Lower lobe of right lung (tissue), 2 donors: Measurements from ENCODE around the gene CCT8. TPM values are rescaled to one million over a fixed set of nuclear protein-coding genes. Genes with fewer than 3 reads are reported as not detected.
A peak's percentile ranks its signal among the peaks of the same experiment; 100 is the strongest.
"Not testable (repeated sequence)": the region's sequence is repeated elsewhere in the genome, so short reads cannot be mapped to it uniquely, and the experiment has no call there.

ENCODE experiments used
- ATAC-seq, 2 donors: fragments of 200-7000 bp; cut with Tn5 transposase; one replicate each; pipeline ENCODE4 v1.9.1; 2020 to 2022; ENCODE audit warnings: mild to moderate bottlenecking in 2 of 2, moderate library complexity in 2 of 2
- DNase-seq: peaks from one replicate; pipeline ENCODE4 v3.0.0-alpha.2; 2020
- H3K27ac ChIP-seq: fragments of 200-600 bp; one replicate; pipeline ENCODE4 v1.8.0; 2022
- H3K27me3 ChIP-seq: fragments of 200-600 bp; one replicate; pipeline ENCODE4 v1.8.0; 2022; ENCODE audit warnings: low read depth
- H3K36me3 ChIP-seq: fragments of 200-600 bp; one replicate; pipeline ENCODE4 v1.8.0; 2022; ENCODE audit warnings: mild to moderate bottlenecking
- H3K4me1 ChIP-seq: fragments of 200-600 bp; one replicate; pipeline ENCODE4 v1.8.0; 2022
- H3K4me3 ChIP-seq: fragments of 200-600 bp; one replicate; pipeline ENCODE4 v1.8.0; 2022; ENCODE audit warnings: mild to moderate bottlenecking
- H3K9me3 ChIP-seq: fragments of 200-600 bp; one replicate; pipeline ENCODE4 v1.8.0; 2022
- CTCF ChIP-seq: fragments of 200-600 bp; IDR thresholded peaks from one replicate; pipeline ENCODE4 v1.8.0; 2022; ENCODE audit warnings: antibody characterized with exemption, mild to moderate bottlenecking
- intact Hi-C: fragments of 100-400 bp; cut with DNase I; formaldehyde crosslinking; loops from one replicate; pipeline ENCODE4 v1.11.0; 2022
- total RNA-seq: library from RNA; stranded (reverse); fragmentation: NEBNext Ultra II Directional; extraction: Animal tissue kit (Norgen Biotek cat#: 25700); gene quantifications from one replicate; pipeline ENCODE4 v1.2.1, GENCODE V29; 2021
- donor health status: DM: no; HTN: yes; CAD: no; lungs with severe emphysema.

Gene CCT8
- total RNA-seq, 1 donor from 2014 or later, result 111 TPM

- peaks cover 22% of the 10 kb centered on the region for H3K36me3 ChIP-seq
- peaks cover 26% of the 10 kb centered on the region for H3K4me1 ChIP-seq
- ATAC-seq (no peak), DNase-seq (no peak)
- intact Hi-C loops, result no loop called here
- H3K9me3 ChIP-seq, result no peaks in the 10 kb centered on the region
- H3K27ac ChIP-seq, result peak overlapping the region; percentile 99
- peak overlapping the region; percentile 83 for H3K4me3 ChIP-seq
- no peaks in the 10 kb centered on the region for H3K27me3 ChIP-seq
- TF ChIP-seq CTCF, result no peak
These were observed 48.1 kb downstream of the CCT8 start for GRCh38 chr21:29025328-29025713.

GRCh38 chr21:29024474-29025327 is 48.7 kb downstream of the CCT8 start, which contains the start of gene USP16:
USP16 (plus strand) TSS chr21:29024668; CDS start chr21:29027914, 3,246 bp downstream.
- no peaks in the 10 kb centered on the region for H3K9me3 ChIP-seq
- peak within 1 kb of the TSS; percentile 83 for H3K4me3 ChIP-seq
- ATAC-seq (peak; percentile 98 to 99), DNase-seq (peak; percentile 93)
- peak; percentile 22 for TF ChIP-seq CTCF
- intact Hi-C loops, result no loop called here
- peak within 1 kb of the TSS; percentile 99 for H3K27ac ChIP-seq
- no peaks in the 10 kb centered on the region for H3K27me3 ChIP-seq
- peaks cover 17% of the 10 kb centered on the region for H3K36me3 ChIP-seq
- H3K4me1 ChIP-seq, result peaks cover 26% of the 10 kb centered on the region

GRCh38 chr21:29022166-29022565 is 51.3 kb downstream of the CCT8 start:
- Histone ChIP-seq H3K4me3 (no peak overlapping the region), H3K9me3 (no peaks in the 10 kb centered on the region), H3K27ac (no peak overlapping the region), H3K36me3 (no peaks in the 10 kb centered on the region), H3K4me1 (peaks cover 32% of the 10 kb centered on the region), H3K27me3 (no peaks in the 10 kb centered on the region)
- ATAC-seq (no peak), DNase-seq (no peak)
- intact Hi-C loops, result no loop called here
- no peak for TF ChIP-seq CTCF

GRCh38 chr21:29018540-29018939 is 54.9 kb downstream of the CCT8 start:
- DNase-seq, result no peak
- peak overlapping the region; percentile 94 for H3K27ac ChIP-seq
- peak overlapping the region; percentile 99 for H3K4me3 ChIP-seq
- no peaks in the 10 kb centered on the region for H3K27me3 ChIP-seq
- peaks cover 15% of the 10 kb centered on the region for H3K4me1 ChIP-seq
- intact Hi-C loops, result no loop called here
- no peak for TF ChIP-seq CTCF
- H3K9me3 ChIP-seq, result no peaks in the 10 kb centered on the region
- no peaks in the 10 kb centered on the region for H3K36me3 ChIP-seq
- ATAC-seq, result peak; percentile 43 to 61

- Histone ChIP-seq H3K27ac (no peak overlapping the region), H3K36me3 (no peaks in the 10 kb centered on the region), H3K4me1 (peaks cover 15% of the 10 kb centered on the region), H3K9me3 (no peaks in the 10 kb centered on the region), H3K4me3 (peak overlapping the region; percentile 99), H3K27me3 (no peaks in the 10 kb centered on the region)
- ATAC-seq (peak in 1 of 2 donors; percentile 7), DNase-seq (no peak)
- no peak for TF ChIP-seq CTCF
- intact Hi-C loops, result no loop called here
These were observed 55.7 kb downstream of the CCT8 start for GRCh38 chr21:29017639-29018237.

- intact Hi-C loops, H3K27ac ChIP-seq, H3K27me3 ChIP-seq, DNase-seq, H3K4me1 ChIP-seq, ATAC-seq, H3K4me3 ChIP-seq, H3K9me3 ChIP-seq: not testable (repeated sequence)
- H3K36me3 ChIP-seq, result peaks cover 19% of the 10 kb centered on the region
These were observed 62.2 kb downstream of the CCT8 start for GRCh38 chr21:29011236-29011635.
